ENCODE results near the gene C4BPB.

GRCh38 chr1:207124389-207124788, 35.7 kb downstream of the C4BPB start:
- TF ChIP-seq, protein P1, sequence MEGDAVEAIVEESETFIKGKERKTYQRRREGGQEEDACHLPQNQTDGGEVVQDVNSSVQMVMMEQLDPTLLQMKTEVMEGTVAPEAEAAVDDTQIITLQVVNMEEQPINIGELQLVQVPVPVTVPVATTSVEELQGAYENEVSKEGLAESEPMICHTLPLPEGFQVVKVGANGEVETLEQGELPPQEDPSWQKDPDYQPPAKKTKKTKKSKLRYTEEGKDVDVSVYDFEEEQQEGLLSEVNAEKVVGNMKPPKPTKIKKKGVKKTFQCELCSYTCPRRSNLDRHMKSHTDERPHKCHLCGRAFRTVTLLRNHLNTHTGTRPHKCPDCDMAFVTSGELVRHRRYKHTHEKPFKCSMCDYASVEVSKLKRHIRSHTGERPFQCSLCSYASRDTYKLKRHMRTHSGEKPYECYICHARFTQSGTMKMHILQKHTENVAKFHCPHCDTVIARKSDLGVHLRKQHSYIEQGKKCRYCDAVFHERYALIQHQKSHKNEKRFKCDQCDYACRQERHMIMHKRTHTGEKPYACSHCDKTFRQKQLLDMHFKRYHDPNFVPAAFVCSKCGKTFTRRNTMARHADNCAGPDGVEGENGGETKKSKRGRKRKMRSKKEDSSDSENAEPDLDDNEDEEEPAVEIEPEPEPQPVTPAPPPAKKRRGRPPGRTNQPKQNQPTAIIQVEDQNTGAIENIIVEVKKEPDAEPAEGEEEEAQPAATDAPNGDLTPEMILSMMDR (IDR thresholded peaks at IDR 0.05): no peak
- no peak for TF ChIP-seq POLR2A (IDR thresholded peaks at IDR 0.05)
